Sigmoid colon (tissue), 4 donors: ENCODE results near the gene TSPAN14.

Experiments
- CTCF ChIP-seq, 4 experiments: fragments of 450-650 bp in 3 of 4; fragments of 200-600 bp in 1 of 4; IDR thresholded peaks; one replicate each; pipeline ENCODE4 v1.5.1; 2016 to 2019; ENCODE audit warnings: antibody characterized with exemption in 4 of 4, mild to moderate bottlenecking in 3 of 4, moderate library complexity in 2 of 4
- POLR2A ChIP-seq, 2 donors: fragments of 450-650 bp; IDR thresholded peaks; one replicate each; pipeline ENCODE4 v1.6.1; 2016; ENCODE audit warnings: antibody characterized with exemption in 2 of 2, mild to moderate bottlenecking in 2 of 2, moderate library complexity in 2 of 2
- POLR2AphosphoS5 ChIP-seq, 4 donors: sonication (generic); formaldehyde crosslinking; IDR thresholded peaks; one replicate each; pipeline ENCODE4 v1.6.1; 2017; ENCODE audit warnings: antibody characterized with exemption in 4 of 4

- no peak for TF ChIP-seq POLR2AphosphoS5 (IDR thresholded peaks at IDR 0.05)
- TF ChIP-seq CTCF (IDR thresholded peaks at IDR 0.05) = no peak
- TF ChIP-seq POLR2A (IDR thresholded peaks at IDR 0.05) = no peak
These were observed 127.3 kb downstream of the TSPAN14 start for GRCh38 chr10:80581469-80581835.
